Activated T-helper 1 cell treated with anti-CD3 and anti-CD28 coated beads, Interleukin-2, amount 50 U/mL, for 16 hours (primary cell): Measurements from ENCODE around the gene BTBD8.

Experiments
- DNase-seq, 2 donors: peaks; one replicate each; pipeline ENCODE4 v3.0.0-alpha.2; 2020; ENCODE audit warnings: low read depth in 1 of 2, low spot score in 1 of 2

The BTBD8 gene

GRCh38 chr1:92091625-92092024, 11.5 kb downstream of the BTBD8 start:
- no peak for DNase-seq

- no peak for DNase-seq
These were observed 13.9 kb downstream of the BTBD8 start for GRCh38 chr1:92094090-92094489.

- no peak for DNase-seq
These were observed 14.4 kb downstream of the BTBD8 start for GRCh38 chr1:92094595-92094994.

GRCh38 chr1:92095874-92096273, 15.7 kb downstream of the BTBD8 start:
- DNase-seq, result no peak

GRCh38 chr1:92096317-92096716, 16.2 kb downstream of the BTBD8 start:
- DNase-seq, result no peak

- no peak for DNase-seq
These were observed 25.5 kb downstream of the BTBD8 start for GRCh38 chr1:92105546-92106081.

GRCh38 chr1:92108631-92109030, 28.5 kb downstream of the BTBD8 start:
- DNase-seq, result no peak

- no peak for DNase-seq
These were observed 37.4 kb downstream of the BTBD8 start for GRCh38 chr1:92117526-92117925.

- no peak for DNase-seq
These were observed 38.7 kb downstream of the BTBD8 start for GRCh38 chr1:92118826-92119225.

- DNase-seq, result no peak
These were observed 43.7 kb downstream of the BTBD8 start for GRCh38 chr1:92123868-92124267.

- DNase-seq, result no peak
These were observed 45.1 kb downstream of the BTBD8 start for GRCh38 chr1:92125204-92125603.

GRCh38 chr1:92126088-92126487, 45.9 kb downstream of the BTBD8 start:
- DNase-seq, result no peak

- no peak for DNase-seq
These were observed 54.2 kb downstream of the BTBD8 start for GRCh38 chr1:92134331-92134730.

GRCh38 chr1:92136341-92136740, 56.2 kb downstream of the BTBD8 start:
- no peak for DNase-seq

- no peak for DNase-seq
These were observed 74.8 kb downstream of the BTBD8 start for GRCh38 chr1:92154934-92155333.

GRCh38 chr1:92159593-92159992, 79.4 kb downstream of the BTBD8 start:
- DNase-seq, result no peak

GRCh38 chr1:92165389-92165788, 85.2 kb downstream of the BTBD8 start:
- DNase-seq, result no peak

GRCh38 chr1:92167151-92167550, 87.0 kb downstream of the BTBD8 start:
- DNase-seq, result no peak

- no peak for DNase-seq
These were observed 88.5 kb downstream of the BTBD8 start for GRCh38 chr1:92168657-92169056.

GRCh38 chr1:92169214-92170005, 89.3 kb downstream of the BTBD8 start:
- no peak for DNase-seq

- no peak for DNase-seq
These were observed 104.5 kb downstream of the BTBD8 start for GRCh38 chr1:92184632-92185031.

- no peak for DNase-seq
These were observed 105.9 kb downstream of the BTBD8 start for GRCh38 chr1:92186081-92186480.
